ENCODE results near the gene NRXN3.

- TF ChIP-seq EZH2 (IDR thresholded peaks at IDR 0.05; ENCODE audit: insufficient read depth, poor library complexity, severe bottlenecking) (no peak), EZH2phosphoT487 (IDR thresholded peaks at IDR 0.05; ENCODE audit: insufficient read depth, low read depth) (no peak)
Measured at GRCh38 chr14:79260406-79260805, 1090.2 kb downstream of the NRXN3 start.
